HG03139 (cell line): ENCODE results near the gene SLC6A17.

Experiments used
- ATAC-seq: cut with Tn5 transposase; IDR thresholded peaks from one replicate; pipeline ENCODE4 v1.9.1; 2021; ENCODE audit not compliant: unreplicated experiment

The SLC6A17 gene

GRCh38 chr1:110150330-110151174 lies at the start of gene SLC6A17:
Gene SLC6A17, plus strand, starts transcription at chr1:110150494. Its CDS starts 16,436 bp downstream, at chr1:110166930.
- no peak for ATAC-seq

GRCh38 chr1:110102081-110102480 lies 48.2 kb upstream of the SLC6A17 start:
- ATAC-seq, result no peak

GRCh38 chr1:110106013-110106941 lies 44.0 kb upstream of the SLC6A17 start:
- ATAC-seq, result no peak

- ATAC-seq, result no peak
Measured at GRCh38 chr1:110107867-110108469, 42.3 kb upstream of the SLC6A17 start.

GRCh38 chr1:110111081-110111480 lies 39.2 kb upstream of the SLC6A17 start:
- ATAC-seq, result no peak

- ATAC-seq, result no peak
Measured at GRCh38 chr1:110112143-110112542, 38.2 kb upstream of the SLC6A17 start, which contains the start of gene UBL4B. Gene UBL4B, plus strand, starts transcription at chr1:110112443. Its CDS starts 92 bp downstream, at chr1:110112535.

GRCh38 chr1:110112656-110113055 lies 37.6 kb upstream of the SLC6A17 start:
- ATAC-seq, result no peak

GRCh38 chr1:110113551-110113950 lies 36.7 kb upstream of the SLC6A17 start:
- ATAC-seq, result no peak

- ATAC-seq, result no peak
Measured at GRCh38 chr1:110114173-110114572, 36.1 kb upstream of the SLC6A17 start.

- ATAC-seq, result no peak
Measured at GRCh38 chr1:110114784-110115183, 35.5 kb upstream of the SLC6A17 start.

GRCh38 chr1:110118636-110119396 lies 31.5 kb upstream of the SLC6A17 start:
- ATAC-seq, result no peak

- no peak for ATAC-seq
Measured at GRCh38 chr1:110119843-110120242, 30.5 kb upstream of the SLC6A17 start.

- no peak for ATAC-seq
Measured at GRCh38 chr1:110120960-110121561, 29.2 kb upstream of the SLC6A17 start.

- ATAC-seq, result no peak
Measured at GRCh38 chr1:110123224-110123623, 27.1 kb upstream of the SLC6A17 start.

GRCh38 chr1:110125810-110126209 lies 24.5 kb upstream of the SLC6A17 start:
- no peak for ATAC-seq

GRCh38 chr1:110130113-110130591 lies 20.1 kb upstream of the SLC6A17 start:
- no peak for ATAC-seq

GRCh38 chr1:110130989-110131388 lies 19.3 kb upstream of the SLC6A17 start:
- ATAC-seq, result no peak

- ATAC-seq, result no peak
Measured at GRCh38 chr1:110132682-110133081, 17.6 kb upstream of the SLC6A17 start.

GRCh38 chr1:110133436-110133835 lies 16.9 kb upstream of the SLC6A17 start:
- no peak for ATAC-seq

- no peak for ATAC-seq
Measured at GRCh38 chr1:110134050-110134595, 16.2 kb upstream of the SLC6A17 start.
